GM10266 (cell line): Measurements from ENCODE around the gene RERE.
A peak's percentile ranks its signal among the peaks of the same experiment; 100 is the strongest.

Experiments
- DNase-seq: peaks from one replicate; pipeline ENCODE4 v3.0.0; 2012; ENCODE audit errors: extremely low spot score
- CTCF ChIP-seq: IDR thresholded peaks from 2 replicates; pipeline ENCODE4 v1.5.1; 2012; ENCODE audit warnings: mild to moderate bottlenecking, low read depth; ENCODE audit not compliant: control insufficient read depth, insufficient read depth; ENCODE audit errors: missing control alignments

RERE gene

GRCh38 chr1:8428441-8428840 is 389.0 kb downstream of the RERE start:
- TF ChIP-seq CTCF = no peak

GRCh38 chr1:8427986-8428385 is 389.5 kb downstream of the RERE start:
- TF ChIP-seq CTCF = no peak
- DNase-seq = no peak

More at GRCh38 chr1:8428441-8428840, 389.0 kb downstream of the RERE start:
- no peak for DNase-seq

GRCh38 chr1:8427493-8427892 is 389.9 kb downstream of the RERE start:
- peak; percentile 86 for DNase-seq
- TF ChIP-seq CTCF = no peak

GRCh38 chr1:8426996-8427395 is 390.4 kb downstream of the RERE start:
- DNase-seq = no peak
- TF ChIP-seq CTCF = no peak

GRCh38 chr1:8425781-8426161 is 391.7 kb downstream of the RERE start:
- TF ChIP-seq CTCF = no peak
- no peak for DNase-seq

- no peak for DNase-seq
- TF ChIP-seq CTCF = no peak
These were observed 392.2 kb downstream of the RERE start for GRCh38 chr1:8425150-8425780.

- no peak for TF ChIP-seq CTCF
- no peak for DNase-seq
These were observed 392.8 kb downstream of the RERE start for GRCh38 chr1:8424539-8425116.
